ENCODE measurements around the gene FAM174C. TPM values are rescaled to one million over a fixed set of nuclear protein-coding genes. Genes with fewer than 3 reads are reported as not detected.

FAM174C gene
- polyA plus RNA-seq, 3 donors: 32.8 to 56.2 (median 40.0) TPM

DNA sequence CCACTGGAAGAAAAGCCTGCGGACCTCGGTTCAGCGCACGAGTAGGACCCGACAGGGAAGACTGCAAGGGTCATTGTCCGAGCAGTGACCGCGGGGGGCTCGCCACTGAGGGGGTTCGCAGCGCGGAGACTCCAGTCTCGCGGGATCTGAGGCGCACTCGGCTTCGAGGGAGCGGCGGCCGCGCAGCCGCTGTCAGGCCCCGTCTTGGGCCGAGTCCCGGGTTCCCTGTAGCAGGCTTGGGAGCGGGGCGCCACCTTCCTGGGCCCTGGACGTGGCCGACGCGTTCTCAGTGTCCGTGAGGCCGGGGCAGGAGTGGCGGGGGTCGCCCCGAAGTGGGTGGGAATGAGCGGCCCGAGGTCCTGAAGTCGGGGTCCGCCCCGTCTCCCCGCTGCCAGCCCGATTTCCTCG lies 474 bp upstream of the FAM174C start:
- Mint-ChIP-seq H3K36me3 (peaks cover 48 to 74% of the 10 kb centered on the region in 2 donors), H3K27me3 (ENCODE audit: low read depth in 3 of 3) (no peaks in the 10 kb centered on the region), H3K9me3 (peaks cover 0 to 2% (median 0%) of the 10 kb centered on the region in 7 donors), H3K4me3 (peak overlapping the region in 1 of 2 donors; percentile 43), H3K27ac (peak overlapping the region; percentile 60 to 92 (median 84)), H3K4me1 (peaks cover 58% of the 10 kb centered on the region)
- peak overlapping the region; percentile 85 to 89 for H3K27ac ChIP-seq (ENCODE audit: low read depth in 1 of 2, low read length in 2 of 2)
- peaks cover 64% of the 10 kb centered on the region for H3K79me2 ChIP-seq (ENCODE audit: insufficient read depth, low read length)
- intact Hi-C loops (cut with micrococcal nuclease): loop anchor here (5.0 kb wide), 2 partner anchors 82 to 107 kb away; partner anchors contain the start of gene NDUFS7 (in 2 of the 2)
- H3K36me3 ChIP-seq (replicated peaks in 1 of 2; ENCODE audit: control insufficient read depth in 1 of 2, insufficient read depth in 2 of 2, low read length in 2 of 2): peaks cover 55 to 56% of the 10 kb centered on the region in 2 donors
- 57% methylated on average over 44 of the region's 44 CpGs for WGBS (ENCODE audit: insufficient coverage)
- TF ChIP-seq, protein P1, sequence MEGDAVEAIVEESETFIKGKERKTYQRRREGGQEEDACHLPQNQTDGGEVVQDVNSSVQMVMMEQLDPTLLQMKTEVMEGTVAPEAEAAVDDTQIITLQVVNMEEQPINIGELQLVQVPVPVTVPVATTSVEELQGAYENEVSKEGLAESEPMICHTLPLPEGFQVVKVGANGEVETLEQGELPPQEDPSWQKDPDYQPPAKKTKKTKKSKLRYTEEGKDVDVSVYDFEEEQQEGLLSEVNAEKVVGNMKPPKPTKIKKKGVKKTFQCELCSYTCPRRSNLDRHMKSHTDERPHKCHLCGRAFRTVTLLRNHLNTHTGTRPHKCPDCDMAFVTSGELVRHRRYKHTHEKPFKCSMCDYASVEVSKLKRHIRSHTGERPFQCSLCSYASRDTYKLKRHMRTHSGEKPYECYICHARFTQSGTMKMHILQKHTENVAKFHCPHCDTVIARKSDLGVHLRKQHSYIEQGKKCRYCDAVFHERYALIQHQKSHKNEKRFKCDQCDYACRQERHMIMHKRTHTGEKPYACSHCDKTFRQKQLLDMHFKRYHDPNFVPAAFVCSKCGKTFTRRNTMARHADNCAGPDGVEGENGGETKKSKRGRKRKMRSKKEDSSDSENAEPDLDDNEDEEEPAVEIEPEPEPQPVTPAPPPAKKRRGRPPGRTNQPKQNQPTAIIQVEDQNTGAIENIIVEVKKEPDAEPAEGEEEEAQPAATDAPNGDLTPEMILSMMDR (IDR thresholded peaks at IDR 0.05): no peak
- no peak overlapping the region for H2AFZ ChIP-seq (ENCODE audit: insufficient read depth, low read depth, low read length, poor library complexity, severe bottlenecking)
- peak overlapping the region in 1 of 3 experiments; percentile 81 for H3K4me3 ChIP-seq (replicated peaks in 1 of 3; ENCODE audit: low read depth in 2 of 3, low read length in 3 of 3)
- no peak for DNase-seq
- peak overlapping the region; percentile 90 for H3K9ac ChIP-seq (ENCODE audit: insufficient read depth, low read length, poor library complexity, severe bottlenecking)
- H3K4me2 ChIP-seq (replicated peaks; ENCODE audit: extremely low read depth, low read length, poor library complexity, severe bottlenecking): peak overlapping the region; percentile 92
- H3K4me1 ChIP-seq (ENCODE audit: control insufficient read depth in 1 of 2, insufficient read depth in 2 of 2, low read length in 2 of 2): peaks cover 63 to 72% of the 10 kb centered on the region in 2 donors
- no peaks in the 10 kb centered on the region for H3K27me3 ChIP-seq (ENCODE audit: control insufficient read depth in 2 of 2, insufficient read depth in 2 of 2, low read length in 2 of 2)
- peaks cover 69% of the 10 kb centered on the region for H4K20me1 ChIP-seq (ENCODE audit: insufficient read depth, low read length)
- H3K9me3 ChIP-seq (replicated peaks in 1 of 2; ENCODE audit: control insufficient read depth in 1 of 2, insufficient read depth in 1 of 2, low read length in 2 of 2): no peaks in the 10 kb centered on the region

DNA sequence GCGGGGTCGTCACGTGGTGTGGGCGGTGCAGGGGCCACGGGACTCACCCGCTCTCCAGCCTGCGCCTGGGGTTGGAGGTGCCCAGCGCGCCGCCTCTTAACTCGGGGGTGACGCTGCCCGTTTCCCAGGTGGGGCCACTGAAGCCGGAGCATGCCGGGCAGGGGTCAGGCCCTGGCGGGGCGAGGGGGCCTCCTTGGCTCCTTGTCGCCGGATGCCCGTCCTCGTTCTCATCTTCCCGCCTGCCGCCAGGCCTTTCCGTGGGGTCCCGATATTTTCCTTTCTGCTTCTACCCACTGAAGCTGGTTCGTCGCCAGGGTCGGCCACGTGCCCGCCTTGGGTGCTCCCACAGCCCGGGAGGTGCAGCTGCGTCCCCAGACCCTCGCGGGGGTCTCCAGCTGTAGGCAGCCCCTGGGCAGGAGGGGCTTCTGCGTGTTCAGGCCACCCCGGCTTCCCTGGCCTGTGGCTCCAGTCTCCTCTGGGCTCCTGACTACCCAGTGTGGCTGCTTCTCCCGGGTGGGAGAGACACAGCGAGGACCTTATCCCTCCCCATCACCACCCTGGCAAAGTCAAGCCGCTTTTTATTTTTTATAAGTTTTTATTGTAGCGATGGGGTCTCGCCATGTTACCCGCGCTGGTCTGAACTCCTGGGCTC lies 772 bp downstream of the FAM174C start:
- H3K9me3 Mint-ChIP-seq: peaks cover 0 to 2% (median 0%) of the 10 kb centered on the region in 7 donors
- Histone ChIP-seq H3K27ac (ENCODE audit: low read depth in 1 of 2, low read length in 2 of 2) (peak overlapping the region; percentile 85 to 89), H4K20me1 (ENCODE audit: insufficient read depth, low read length) (peaks cover 63% of the 10 kb centered on the region), H3K4me3 (replicated peaks in 1 of 3; ENCODE audit: low read depth in 2 of 3, low read length in 3 of 3) (peak overlapping the region; percentile 59 to 81 (median 71)), H3K9ac (ENCODE audit: insufficient read depth, low read length, poor library complexity, severe bottlenecking) (peak overlapping the region; percentile 90), H3K27me3 (ENCODE audit: control insufficient read depth in 2 of 2, insufficient read depth in 2 of 2, low read length in 2 of 2) (no peaks in the 10 kb centered on the region), H3K4me1 (ENCODE audit: control insufficient read depth in 1 of 2, insufficient read depth in 2 of 2, low read length in 2 of 2) (peaks cover 51 to 59% of the 10 kb centered on the region in 2 donors), H2AFZ (ENCODE audit: insufficient read depth, low read depth, low read length, poor library complexity, severe bottlenecking) (peak overlapping the region; percentile 77), H3K4me2 (replicated peaks; ENCODE audit: extremely low read depth, low read length, poor library complexity, severe bottlenecking) (peak overlapping the region; percentile 92), H3K9me3 (replicated peaks in 1 of 2; ENCODE audit: control insufficient read depth in 1 of 2, insufficient read depth in 1 of 2, low read length in 2 of 2) (no peaks in the 10 kb centered on the region), H3K36me3 (replicated peaks in 1 of 2; ENCODE audit: control insufficient read depth in 1 of 2, insufficient read depth in 2 of 2, low read length in 2 of 2) (peaks cover 48 to 52% of the 10 kb centered on the region in 2 donors), H3K79me2 (ENCODE audit: insufficient read depth, low read length) (peaks cover 51% of the 10 kb centered on the region)
- DNase-seq: no peak
- 2% methylated on average over 37 of the region's 43 CpGs for WGBS (ENCODE audit: insufficient coverage)
- TF ChIP-seq, protein P1 (IDR thresholded peaks at IDR 0.05): no peak
- peaks cover 48% of the 10 kb centered on the region for H3K4me1 Mint-ChIP-seq
- intact Hi-C loops (cut with micrococcal nuclease): loop anchor here (5.0 kb wide), 2 partner anchors 81 to 106 kb away; partner anchors contain the start of gene NDUFS7 (in 2 of the 2)
- peak overlapping the region; percentile 65 to 71 for H3K4me3 Mint-ChIP-seq
- H3K27me3 Mint-ChIP-seq (ENCODE audit: low read depth in 3 of 3): no peaks in the 10 kb centered on the region
- peaks cover 46 to 71% of the 10 kb centered on the region in 2 donors for H3K36me3 Mint-ChIP-seq
- H3K27ac Mint-ChIP-seq: peak overlapping the region; percentile 81 to 93 (median 90)

All from CD14-positive monocyte (primary cell).